ENCODE results near the gene DUS4L. TPM values are rescaled to one million over a fixed set of nuclear protein-coding genes. Genes with fewer than 3 reads are reported as not detected.
A peak's percentile ranks its signal among the peaks of the same experiment; 100 is the strongest.

The DUS4L gene
- total RNA-seq (2016; rRNA removed; fragmentation: Illumina TruSeq; extraction: Trizol) (9.8 and 10.6 TPM in 2 replicates), polyA plus RNA-seq (2011; rRNA removed) (3.9 and 5.6 TPM in 2 replicates), polyA minus RNA-seq (2011; rRNA and poly(A)+ RNA removed; ENCODE audit: low replicate concordance) (3.5 and 8.4 TPM in 2 replicates), Bru-seq, nascent RNA (percentile 72 among the genes with signal in this experiment), BruChase-seq, experiment 1, labeled RNA remaining after a 6-hour chase (percentile 60 among the genes with signal in this experiment), BruChase-seq, experiment 2, labeled RNA remaining after a 2-hour chase (percentile 58 among the genes with signal in this experiment)
- total RNA-seq (2016; cell fraction: cytosol; rRNA removed; fragmentation: Illumina TruSeq; extraction: Trizol; ENCODE audit: low read depth), result 4.9 and 6.6 TPM in 2 replicates
- total RNA-seq (2016; cell fraction: insoluble cytoplasmic fraction; rRNA removed; fragmentation: Illumina TruSeq; extraction: Trizol), result 8.8 and 10.7 TPM in 2 replicates
- total RNA-seq (2016; cell fraction: membrane; rRNA removed; fragmentation: Illumina TruSeq; extraction: Trizol), result 7.6 and 9.0 TPM in 2 replicates
- total RNA-seq (2016; cell fraction: nucleus; rRNA removed; fragmentation: Illumina TruSeq; extraction: Trizol), result 12.6 and 14.1 TPM in 2 replicates
- polyA plus RNA-seq (2011; cell fraction: cytosol; rRNA removed), result 2.0 and 2.7 TPM in 2 replicates
- 4.9 and 5.3 TPM in 2 replicates for polyA plus RNA-seq (2011; cell fraction: nucleus; rRNA removed)
- polyA plus RNA-seq (2012), result 5.9 and 8.4 TPM in 2 replicates
- polyA plus RNA-seq (2016; cell fraction: cytosol; fragmentation: Illumina TruSeq; extraction: Trizol; ENCODE audit: low read depth), result 2.7 and 3.6 TPM in 2 replicates
- polyA plus RNA-seq (2016; cell fraction: insoluble cytoplasmic fraction; fragmentation: Illumina TruSeq; extraction: Trizol; ENCODE audit: low read depth), result 10.6 and 11.7 TPM in 2 replicates
- polyA plus RNA-seq (2016; cell fraction: membrane; fragmentation: Illumina TruSeq; extraction: Trizol; ENCODE audit: low read depth), result 6.6 and 7.0 TPM in 2 replicates
- polyA plus RNA-seq (2016; cell fraction: nucleus; fragmentation: Illumina TruSeq; extraction: Trizol; ENCODE audit: insufficient read depth, low read depth), result 11.8 and 16.4 TPM in 2 replicates
- polyA minus RNA-seq (2011; cell fraction: cytosol; rRNA and poly(A)+ RNA removed), result 2.2 and 3.5 TPM in 2 replicates
- 13.6 and 18.8 TPM in 2 replicates for polyA minus RNA-seq (2011; cell fraction: nucleus; rRNA and poly(A)+ RNA removed)
- long read RNA-seq, experiment 1, partial matches to known transcripts, result 0 of 7 reads
- long read RNA-seq, experiment 1, other reads (novel, unspliced or antisense), result 4 of 7 reads
- long read RNA-seq, experiment 2, partial matches to known transcripts, result 5 of 12 reads
- long read RNA-seq, experiment 2, other reads (novel, unspliced or antisense), result 7 of 12 reads

GRCh38 chr7:107563775-107564552 lies at the start of gene DUS4L, which contains the start of gene COG5:
DUS4L (plus strand) TSS chr7:107563971; CDS start chr7:107567071, 3,100 bp downstream.
COG5 (minus strand) TSS chr7:107563920; CDS start chr7:107563896, 24 bp downstream.
- DNase-seq (ENCODE audit: low spot score), result peak; percentile 61
- Histone ChIP-seq H3K27ac (ENCODE audit: extremely low read length, insufficient read depth, low read length) (peak within 1 kb of the TSS; percentile 88), H3K4me2 (ENCODE audit: low read depth, low read length) (peak within 1 kb of the TSS; percentile 81), H3K79me2 (ENCODE audit: insufficient read depth, low read length) (peaks cover 50% of the 10 kb centered on the region), H3K9ac (ENCODE audit: insufficient read depth, low read depth, low read length) (peak within 1 kb of the TSS; percentile 97), H2AFZ (ENCODE audit: low read length) (peak within 1 kb of the TSS; percentile 87), H3K4me3 (replicated peaks in 1 of 3; ENCODE audit: insufficient read depth in 1 of 3, low read depth in 2 of 3, low read length in 3 of 3) (peak within 1 kb of the TSS; percentile 86 to 100 (median 94)), H3K4me1 (ENCODE audit: insufficient read depth, low read length) (peaks cover 52% of the 10 kb centered on the region), H4K20me1 (ENCODE audit: insufficient read depth, low read length) (0 out of 2 replicates have a peak, but pooled peaks cover 3% of the 10 kb centered on the region), H3K36me3 (replicated peaks in 1 of 2; ENCODE audit: control insufficient read depth in 1 of 2, insufficient read depth in 2 of 2, low read length in 2 of 2) (no peaks in the 10 kb centered on the region), H3K9me3 (ENCODE audit: low read length) (no peaks in the 10 kb centered on the region), H3K27me3 (ENCODE audit: control insufficient read depth in 1 of 2, insufficient read depth in 2 of 2, low read length in 2 of 2) (no peaks in the 10 kb centered on the region; a peak in 1 of 5 replicates)
- 1% methylated on average over 11 of the region's 55 CpGs for WGBS (ENCODE audit: low lambda C conversion rate)
- ChIA-PET POLR2A (interaction anchor here (1.7 to 1.8 kb wide), 2 partner anchors 16 to 179 kb away, joined by 5 to 13 read pairs; partner anchors contain the start of gene BCAP29), CTCF (ENCODE audit: low intra/inter-chr PET ratio, low total read pairs) (no interaction called here)
- in situ Hi-C loops (cut with HindIII; ENCODE audit: extremely low pct_ligation_motif_present, low pct_unique_long_range_greater_than_20kb), result no loop called here
- peak; percentile 94 for ATAC-seq
- intact Hi-C loops (cut with micrococcal nuclease; ENCODE audit: unreplicated experiment), result no loop called here
- no TSS peak for BruUV-seq (replicated peaks)
- no peak for FAIRE-seq
- TF ChIP-seq ZNF205 (CRISPR knock-in tag; IDR thresholded peaks at IDR 0.05), result peak; percentile 80
- TF ChIP-seq NCOR1 (IDR thresholded peaks at IDR 0.05; ENCODE audit: borderline replicate concordance, low read length), result no peak
- no peak for TF ChIP-seq STAG1 (CRISPR knock-in tag; IDR thresholded peaks at IDR 0.05)
- no peak for TF ChIP-seq USF2 (IDR thresholded peaks at IDR 0.05; ENCODE audit: low read depth, low read length)
- TF ChIP-seq USF2 (CRISPR knock-in tag; IDR thresholded peaks at IDR 0.05; ENCODE audit: borderline replicate concordance), result no peak
- peak in 1 of 2 experiments; percentile 9; a peak in 1 of 4 replicates for TF ChIP-seq EP300 (IDR thresholded peaks at IDR 0.05; ENCODE audit: low read depth in 2 of 2, low read length in 2 of 2)
- TF ChIP-seq EP300 (CRISPR knock-in tag; IDR thresholded peaks at IDR 0.05; ENCODE audit: borderline replicate concordance), result 0 out of 2 replicates have a peak, but pooled peaks have one; percentile 55
- TF ChIP-seq ZSCAN22 (CRISPR knock-in tag; IDR thresholded peaks at IDR 0.05), result no peak
- peak; percentile 83; the same call in 1 of the 2 replicates for TF ChIP-seq ZNF607 (CRISPR knock-in tag; IDR thresholded peaks at IDR 0.05; ENCODE audit: borderline replicate concordance)
- TF ChIP-seq ZNF496 (CRISPR knock-in tag; IDR thresholded peaks at IDR 0.05; ENCODE audit: insufficient replicate concordance), result no peak
- TF ChIP-seq PTBP1 (IDR thresholded peaks at IDR 0.05; ENCODE audit: low read depth, low read length, poor library complexity, severe bottlenecking), result no peak
- no peak for TF ChIP-seq IKZF1 (IDR thresholded peaks at IDR 0.05)
- TF ChIP-seq CHD2 (IDR thresholded peaks at IDR 0.05; ENCODE audit: low read depth, low read length), result no peak
- TF ChIP-seq TBX3 (IDR thresholded peaks at IDR 0.05; ENCODE audit: borderline replicate concordance), result peak; percentile 50; the same call in 1 of the 2 replicates
- no peak for TF ChIP-seq ZFYVE20 (CRISPR knock-in tag; IDR thresholded peaks at IDR 0.05; ENCODE audit: borderline replicate concordance, low read depth)
- no peak; the same call in 1 of the 2 replicates for TF ChIP-seq THAP8 (CRISPR knock-in tag; IDR thresholded peaks at IDR 0.05; ENCODE audit: borderline replicate concordance)
